Endothelial cell of umbilical vein (primary cell): Measurements from ENCODE around the gene HRH2.

Experiments used
- CTCF ChIP-seq, 2 donors: IDR thresholded peaks; 1 replicate in 1 of 2; 2 replicates in 1 of 2; pipeline ENCODE4 v1.5.1; 2011; ENCODE audit warnings: low read length in 2 of 2, mild to moderate bottlenecking in 2 of 2, moderate library complexity in 2 of 2, control low read depth in 1 of 2, inconsistent platforms in 1 of 2, low read depth in 1 of 2; ENCODE audit not compliant: insufficient read depth in 1 of 2; ENCODE audit errors: extremely low read depth in 1 of 2
- EZH2 ChIP-seq: IDR thresholded peaks from 2 replicates; pipeline ENCODE4 v1.6.1; 2012; ENCODE audit warnings: borderline replicate concordance, low read depth, mild to moderate bottlenecking, moderate library complexity, low read length, inconsistent platforms; ENCODE audit not compliant: severe bottlenecking
- FOS ChIP-seq: IDR thresholded peaks from 2 replicates; pipeline ENCODE4 v1.6.1; 2011; ENCODE audit warnings: mild to moderate bottlenecking, low read length, moderate library complexity, borderline replicate concordance; ENCODE audit not compliant: insufficient read depth
- GATA2 ChIP-seq: IDR thresholded peaks from 2 replicates; pipeline ENCODE4 v1.7.0; 2011; ENCODE audit warnings: low read depth, mild to moderate bottlenecking, moderate library complexity, mixed read lengths, low read length; ENCODE audit not compliant: insufficient read length, insufficient read depth
- JUN ChIP-seq: IDR thresholded peaks from 2 replicates; pipeline ENCODE4 v1.6.1; 2011; ENCODE audit warnings: borderline replicate concordance, low read depth; ENCODE audit not compliant: insufficient read length, insufficient read depth
- MAX ChIP-seq: IDR thresholded peaks from 2 replicates; pipeline ENCODE4 v1.6.1; 2011; ENCODE audit not compliant: insufficient read depth, insufficient read length
- POLR2A ChIP-seq: IDR thresholded peaks from 2 replicates; pipeline ENCODE4 v1.6.1; 2012; ENCODE audit warnings: low read depth, mild to moderate bottlenecking, control low read depth, low read length
- POLR2AphosphoS5 ChIP-seq: IDR thresholded peaks from 2 replicates; pipeline ENCODE4 v1.6.1; 2012; ENCODE audit warnings: low read depth, mild to moderate bottlenecking, control low read depth, low read length, moderate library complexity; ENCODE audit not compliant: insufficient read depth

GRCh38 chr5:175679411-175679810 is 21.5 kb downstream of the HRH2 start:
- no peak for TF ChIP-seq CTCF (IDR thresholded peaks at IDR 0.05; ENCODE audit: extremely low read depth in 1 of 2, insufficient read depth in 1 of 2, low read depth in 1 of 2, low read length in 2 of 2)
- TF ChIP-seq POLR2AphosphoS5: no peak
- TF ChIP-seq POLR2A: no peak
- no peak for TF ChIP-seq JUN
- TF ChIP-seq EZH2: no peak
- no peak for TF ChIP-seq FOS
- TF ChIP-seq GATA2: no peak
- TF ChIP-seq MAX: no peak
